Upper lobe of left lung (tissue), 4 donors: ENCODE measurements around the gene SIAH3.

Experiments
- EP300 ChIP-seq, 4 donors: sonication (generic); formaldehyde crosslinking; IDR thresholded peaks; one replicate each; pipeline ENCODE4 v1.5.1; 2017; ENCODE audit warnings: antibody characterized with exemption in 4 of 4, control low read depth in 2 of 4
- POLR2A ChIP-seq, 4 donors: fragments of 450-650 bp; IDR thresholded peaks; one replicate each; pipeline ENCODE4 v1.5.1; 2016 to 2017; ENCODE audit warnings: antibody characterized with exemption in 4 of 4, mild to moderate bottlenecking in 2 of 4
- POLR2AphosphoS5 ChIP-seq, 2 donors: sonication (generic); formaldehyde crosslinking; IDR thresholded peaks; one replicate each; pipeline ENCODE4 v1.5.1; 2017; ENCODE audit warnings: antibody characterized with exemption in 2 of 2
- TF ChIP-seq, protein P1 (sequence below), 6 experiments: fragments of 450-650 bp in 4 of 6; fragments of 200-600 bp in 2 of 6; sonication (generic) in 2 of 6; IDR thresholded peaks; one replicate each; pipeline ENCODE4 v1.5.1; 2016 to 2019; ENCODE audit warnings: antibody characterized with exemption in 6 of 6

DNA sequence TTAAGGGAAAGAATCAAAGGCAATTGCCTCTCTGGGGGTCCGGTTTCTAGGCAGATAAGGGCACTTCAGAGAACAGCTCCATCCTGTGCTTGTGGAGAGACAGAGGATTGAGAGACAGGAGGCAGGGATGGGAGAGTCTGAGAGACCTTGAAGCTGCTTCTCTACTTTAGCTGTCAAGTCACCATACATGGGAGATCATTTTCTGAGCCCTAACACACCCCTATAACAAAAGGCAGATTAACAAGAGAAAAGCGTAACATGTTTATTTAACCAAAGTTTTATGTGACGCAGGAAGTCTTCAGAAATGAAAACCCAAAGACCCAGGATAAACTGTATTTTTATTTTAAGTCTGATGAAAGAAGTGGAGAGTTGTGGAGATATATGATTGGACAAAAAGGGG lies 101.0 kb downstream of the SIAH3 start:
- TF ChIP-seq, protein P1, sequence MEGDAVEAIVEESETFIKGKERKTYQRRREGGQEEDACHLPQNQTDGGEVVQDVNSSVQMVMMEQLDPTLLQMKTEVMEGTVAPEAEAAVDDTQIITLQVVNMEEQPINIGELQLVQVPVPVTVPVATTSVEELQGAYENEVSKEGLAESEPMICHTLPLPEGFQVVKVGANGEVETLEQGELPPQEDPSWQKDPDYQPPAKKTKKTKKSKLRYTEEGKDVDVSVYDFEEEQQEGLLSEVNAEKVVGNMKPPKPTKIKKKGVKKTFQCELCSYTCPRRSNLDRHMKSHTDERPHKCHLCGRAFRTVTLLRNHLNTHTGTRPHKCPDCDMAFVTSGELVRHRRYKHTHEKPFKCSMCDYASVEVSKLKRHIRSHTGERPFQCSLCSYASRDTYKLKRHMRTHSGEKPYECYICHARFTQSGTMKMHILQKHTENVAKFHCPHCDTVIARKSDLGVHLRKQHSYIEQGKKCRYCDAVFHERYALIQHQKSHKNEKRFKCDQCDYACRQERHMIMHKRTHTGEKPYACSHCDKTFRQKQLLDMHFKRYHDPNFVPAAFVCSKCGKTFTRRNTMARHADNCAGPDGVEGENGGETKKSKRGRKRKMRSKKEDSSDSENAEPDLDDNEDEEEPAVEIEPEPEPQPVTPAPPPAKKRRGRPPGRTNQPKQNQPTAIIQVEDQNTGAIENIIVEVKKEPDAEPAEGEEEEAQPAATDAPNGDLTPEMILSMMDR (IDR thresholded peaks at IDR 0.05), result no peak
- TF ChIP-seq POLR2AphosphoS5 (IDR thresholded peaks at IDR 0.05) (no peak), POLR2A (IDR thresholded peaks at IDR 0.05) (no peak), EP300 (IDR thresholded peaks at IDR 0.05) (no peak)
